ENCODE measurements around the gene SEC62. TPM values are rescaled to one million over a fixed set of nuclear protein-coding genes. Genes with fewer than 3 reads are reported as not detected.
"Not testable (repeated sequence)": the region's sequence is repeated elsewhere in the genome, so short reads cannot be mapped to it uniquely, and the experiment has no call there.

SEC62 gene
- total and polyA plus RNA-seq, 7 donors, result 38.1 to 78.2 (median 68.8) TPM

DNA sequence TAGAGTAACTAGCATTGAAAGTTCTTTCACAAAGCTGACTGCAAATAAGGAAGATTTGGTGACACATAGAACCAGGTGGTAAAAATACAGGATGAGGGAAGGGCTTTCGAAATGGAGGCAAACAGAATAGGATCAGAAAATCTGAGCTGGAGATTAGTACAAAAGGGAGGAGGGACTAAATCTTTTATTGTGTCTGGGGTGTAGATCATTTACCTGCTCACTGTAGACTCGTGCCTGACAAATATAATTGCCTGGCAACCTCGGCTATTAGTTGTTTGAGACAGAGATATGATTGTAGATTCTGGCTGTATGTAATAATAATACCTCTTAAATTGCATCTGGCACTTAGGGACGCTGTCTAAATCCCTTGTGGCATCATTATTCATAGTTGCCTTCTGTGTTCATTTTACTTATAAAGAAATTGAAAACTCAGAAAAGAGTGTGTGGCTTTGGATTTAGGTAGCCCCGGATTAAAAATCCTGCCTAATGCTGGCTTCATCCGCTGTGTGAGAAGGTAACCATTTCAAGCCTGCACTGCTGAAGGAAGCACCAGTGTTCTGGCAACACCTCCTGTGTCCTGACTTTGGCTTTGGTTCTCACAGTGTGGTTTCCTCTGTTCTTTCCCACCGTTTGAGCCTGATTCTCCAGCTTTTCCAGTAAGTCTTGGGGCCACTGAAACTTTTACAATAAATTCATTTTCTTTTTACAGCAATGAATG is 46.2 kb downstream of the SEC62 start:
- TF ChIP-seq, protein P1, sequence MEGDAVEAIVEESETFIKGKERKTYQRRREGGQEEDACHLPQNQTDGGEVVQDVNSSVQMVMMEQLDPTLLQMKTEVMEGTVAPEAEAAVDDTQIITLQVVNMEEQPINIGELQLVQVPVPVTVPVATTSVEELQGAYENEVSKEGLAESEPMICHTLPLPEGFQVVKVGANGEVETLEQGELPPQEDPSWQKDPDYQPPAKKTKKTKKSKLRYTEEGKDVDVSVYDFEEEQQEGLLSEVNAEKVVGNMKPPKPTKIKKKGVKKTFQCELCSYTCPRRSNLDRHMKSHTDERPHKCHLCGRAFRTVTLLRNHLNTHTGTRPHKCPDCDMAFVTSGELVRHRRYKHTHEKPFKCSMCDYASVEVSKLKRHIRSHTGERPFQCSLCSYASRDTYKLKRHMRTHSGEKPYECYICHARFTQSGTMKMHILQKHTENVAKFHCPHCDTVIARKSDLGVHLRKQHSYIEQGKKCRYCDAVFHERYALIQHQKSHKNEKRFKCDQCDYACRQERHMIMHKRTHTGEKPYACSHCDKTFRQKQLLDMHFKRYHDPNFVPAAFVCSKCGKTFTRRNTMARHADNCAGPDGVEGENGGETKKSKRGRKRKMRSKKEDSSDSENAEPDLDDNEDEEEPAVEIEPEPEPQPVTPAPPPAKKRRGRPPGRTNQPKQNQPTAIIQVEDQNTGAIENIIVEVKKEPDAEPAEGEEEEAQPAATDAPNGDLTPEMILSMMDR (IDR thresholded peaks at IDR 0.05), result no peak
- DNase-seq (no peak), ATAC-seq (no peak)
- Histone ChIP-seq H3K9me3 (no peaks in the 10 kb centered on the region), H3K4me1 (no peaks in the 10 kb centered on the region), H3K4me3 (no peak overlapping the region), H3K27me3 (ENCODE audit: insufficient read depth in 3 of 3, low read length in 2 of 3) (peaks cover 0 to 2% (median 0%) of the 10 kb centered on the region in 3 donors), H3K36me3 (ENCODE audit: insufficient read depth in 1 of 2, low read depth in 1 of 2) (no peaks in the 10 kb centered on the region), H3K27ac (no peak overlapping the region)
- intact Hi-C loops (cut with DNase I), result no loop called here
- 30 to 39% (median 35%) methylated on average over 7 of the region's 7 CpGs for WGBS, 3 donors

DNA sequence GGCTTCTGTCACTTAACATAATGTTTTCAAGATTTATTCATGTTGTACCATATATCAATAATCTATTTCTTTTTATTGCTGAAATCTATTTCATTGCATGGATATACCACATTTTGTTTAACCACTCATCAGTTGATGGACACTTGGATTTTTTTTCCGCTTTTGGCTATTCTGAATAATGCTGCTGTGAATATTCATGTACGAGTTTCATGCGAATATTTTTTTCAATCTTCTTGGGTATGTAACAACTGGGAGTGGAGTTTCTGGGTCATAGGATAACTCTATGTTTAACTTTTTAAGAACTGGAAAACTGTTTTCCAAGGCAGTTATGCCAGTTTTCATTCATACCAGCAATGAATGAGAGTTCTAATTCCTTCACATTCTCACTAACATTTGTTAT is 49.5 kb downstream of the SEC62 start:
- Histone ChIP-seq H3K36me3 (ENCODE audit: insufficient read depth in 1 of 2, low read depth in 1 of 2) (no peaks in the 10 kb centered on the region), H3K4me3 (no peak overlapping the region), H3K27me3 (ENCODE audit: insufficient read depth in 3 of 3, low read length in 2 of 3) (no peaks in the 10 kb centered on the region), H3K4me1 (no peaks in the 10 kb centered on the region), H3K9me3 (no peaks in the 10 kb centered on the region), H3K27ac (no peak overlapping the region)
- 85 to 87% (median 87%) methylated on average over 3 of the region's 3 CpGs for WGBS, 3 donors
- DNase-seq (no peak), ATAC-seq (no peak)
- TF ChIP-seq, protein P1 (IDR thresholded peaks at IDR 0.05), result no peak
- intact Hi-C loops (cut with DNase I), result no loop called here

DNA sequence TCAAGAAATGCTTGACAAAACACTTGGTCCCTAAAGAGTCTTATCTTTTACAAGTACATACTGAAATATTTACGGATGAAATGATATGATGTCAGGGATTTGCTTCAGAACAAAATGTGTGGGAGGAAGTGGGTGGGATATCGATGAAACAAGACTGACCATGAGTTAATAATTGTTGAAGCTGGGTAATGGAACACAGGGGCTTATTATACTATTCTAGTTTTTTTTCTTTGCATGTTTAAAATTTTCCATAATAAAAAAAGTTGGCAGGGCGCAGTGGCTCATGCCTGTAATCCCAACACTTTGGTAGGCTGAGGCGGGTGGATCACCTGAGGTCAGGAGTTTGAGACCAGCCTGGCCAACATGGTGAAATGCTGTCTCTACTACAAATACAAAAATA is 52.7 kb downstream of the SEC62 start:
- ATAC-seq; DNase-seq; intact Hi-C loops (cut with DNase I); H3K9me3 ChIP-seq; H3K36me3 ChIP-seq (ENCODE audit: insufficient read depth in 1 of 2, low read depth in 1 of 2); H3K4me3 ChIP-seq; H3K4me1 ChIP-seq; H3K27ac ChIP-seq; H3K27me3 ChIP-seq (ENCODE audit: insufficient read depth in 3 of 3, low read length in 2 of 3): not testable (repeated sequence)
- 68 to 72% (median 72%) methylated on average over 4 of the region's 4 CpGs for WGBS, 3 donors

DNA sequence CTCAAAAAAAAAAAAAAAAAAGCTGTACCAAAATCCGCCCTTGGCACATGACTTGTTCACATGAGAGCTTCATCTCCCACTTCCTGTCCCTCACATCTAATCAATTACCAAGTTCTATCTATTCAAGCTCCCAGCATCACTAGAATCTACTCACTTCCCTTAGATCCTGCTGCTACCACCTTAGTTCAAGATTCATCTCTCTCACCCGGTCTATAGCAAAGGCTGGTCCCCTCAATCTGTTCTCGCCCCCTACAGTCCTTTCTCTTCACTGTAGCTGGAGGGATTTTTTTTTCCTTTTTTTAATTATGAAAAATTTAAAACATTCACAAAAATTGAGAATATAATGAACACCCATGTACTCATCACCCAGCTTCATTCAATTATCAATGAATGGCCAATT is 54.5 kb downstream of the SEC62 start:
- no peak for ATAC-seq
- intact Hi-C loops (cut with DNase I), result no loop called here
- H3K27ac ChIP-seq, result no peak overlapping the region
- H3K9me3 ChIP-seq, result no peaks in the 10 kb centered on the region
- H3K36me3 ChIP-seq (ENCODE audit: insufficient read depth in 1 of 2, low read depth in 1 of 2), result no peaks in the 10 kb centered on the region
- H3K27me3 ChIP-seq (ENCODE audit: insufficient read depth in 3 of 3, low read length in 2 of 3), result no peaks in the 10 kb centered on the region
- WGBS, 3 donors, result 74 to 80% (median 77%) methylated on average over 3 of the region's 3 CpGs
- TF ChIP-seq, protein P1 (IDR thresholded peaks at IDR 0.05), result no peak
- DNase-seq, result no peak
- H3K4me1 ChIP-seq, result no peaks in the 10 kb centered on the region
- H3K4me3 ChIP-seq, result no peak overlapping the region

DNA sequence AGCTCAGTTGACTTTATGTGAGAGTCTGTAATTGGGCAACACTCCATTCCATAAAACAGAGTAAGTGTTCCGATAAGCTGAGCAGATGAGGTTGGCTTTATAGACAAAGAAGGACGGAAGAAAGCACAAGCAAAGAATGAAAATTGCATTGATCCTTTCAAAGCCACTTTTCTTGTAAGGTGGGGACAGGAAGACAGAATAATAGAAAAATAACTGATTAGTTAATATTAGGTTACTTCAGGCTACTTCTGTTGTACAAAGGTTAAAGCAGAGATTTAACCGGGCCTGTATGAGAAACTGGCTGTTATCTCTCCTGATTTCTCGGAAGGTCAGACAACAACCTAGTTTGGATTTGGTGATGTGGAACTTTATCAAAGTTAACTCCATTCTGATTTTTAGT is 55.7 kb downstream of the SEC62 start:
- Histone ChIP-seq H3K27ac (no peak overlapping the region), H3K27me3 (ENCODE audit: insufficient read depth in 3 of 3, low read length in 2 of 3) (no peaks in the 10 kb centered on the region), H3K4me1 (no peaks in the 10 kb centered on the region), H3K36me3 (ENCODE audit: insufficient read depth in 1 of 2, low read depth in 1 of 2) (no peaks in the 10 kb centered on the region), H3K9me3 (no peaks in the 10 kb centered on the region), H3K4me3 (no peak overlapping the region)
- no peak for ATAC-seq
- TF ChIP-seq, protein P1 (IDR thresholded peaks at IDR 0.05), result no peak
- DNase-seq, result no peak
- intact Hi-C loops (cut with DNase I), result no loop called here
- WGBS, 3 donors, result 95 to 97% (median 95%) methylated on average over 4 of the region's 4 CpGs
